HL-60 (cell line): ENCODE measurements around the gene MYBPH.

Source experiments
- DNase-seq, 2 experiments: peaks; one replicate each; pipeline ENCODE4 v3.0.0-alpha.2; 2010 to 2020; ENCODE audit warnings: low read depth in 1 of 2, low spot score in 1 of 2
- H3K27ac ChIP-seq: fragments of 250-450 bp; sonication (Bioruptor Pico); replicated peaks from 2 replicates; pipeline ENCODE4 v1.5.1; 2020; ENCODE audit warnings: mild to moderate bottlenecking, moderate library complexity
- H3K27me3 ChIP-seq: fragments of 250-450 bp; sonication (Bioruptor Pico); 2 replicates; pipeline ENCODE4 v1.5.1; 2021; ENCODE audit warnings: mild to moderate bottlenecking, moderate library complexity; ENCODE audit not compliant: insufficient read depth, poor library complexity, severe bottlenecking
- H3K4me3 ChIP-seq: replicated peaks from 2 replicates; pipeline ENCODE4 v1.5.1; 2011; ENCODE audit warnings: mild to moderate bottlenecking, control low read depth, low read length; ENCODE audit not compliant: insufficient read depth
- CTCF ChIP-seq: IDR thresholded peaks from one replicate; pipeline ENCODE4 v1.5.1; 2011; ENCODE audit warnings: low read length, control low read depth, inconsistent platforms; ENCODE audit not compliant: insufficient read depth
- GABPA ChIP-seq: IDR thresholded peaks from 2 replicates; pipeline ENCODE4 v1.6.1; 2012; ENCODE audit warnings: low read depth
- POLR2AphosphoS5 ChIP-seq: IDR thresholded peaks from 2 replicates; pipeline ENCODE4 v1.6.1; 2012; ENCODE audit warnings: low read depth
- REST ChIP-seq: IDR thresholded peaks from 2 replicates; pipeline ENCODE4 v1.6.1; 2012; ENCODE audit warnings: low read depth; ENCODE audit not compliant: insufficient replicate concordance
- SPI1 ChIP-seq: IDR thresholded peaks from 2 replicates; pipeline ENCODE4 v1.6.1; 2012; ENCODE audit warnings: low read depth, mild to moderate bottlenecking, borderline replicate concordance
- long read RNA-seq: library from polyadenylated mRNA; unstranded; transcript quantifications from one replicate; pipeline ENCODE4 v2.0.0, GENCODE V29; 2020

MYBPH gene
- long read RNA-seq = 0 reads

DNA sequence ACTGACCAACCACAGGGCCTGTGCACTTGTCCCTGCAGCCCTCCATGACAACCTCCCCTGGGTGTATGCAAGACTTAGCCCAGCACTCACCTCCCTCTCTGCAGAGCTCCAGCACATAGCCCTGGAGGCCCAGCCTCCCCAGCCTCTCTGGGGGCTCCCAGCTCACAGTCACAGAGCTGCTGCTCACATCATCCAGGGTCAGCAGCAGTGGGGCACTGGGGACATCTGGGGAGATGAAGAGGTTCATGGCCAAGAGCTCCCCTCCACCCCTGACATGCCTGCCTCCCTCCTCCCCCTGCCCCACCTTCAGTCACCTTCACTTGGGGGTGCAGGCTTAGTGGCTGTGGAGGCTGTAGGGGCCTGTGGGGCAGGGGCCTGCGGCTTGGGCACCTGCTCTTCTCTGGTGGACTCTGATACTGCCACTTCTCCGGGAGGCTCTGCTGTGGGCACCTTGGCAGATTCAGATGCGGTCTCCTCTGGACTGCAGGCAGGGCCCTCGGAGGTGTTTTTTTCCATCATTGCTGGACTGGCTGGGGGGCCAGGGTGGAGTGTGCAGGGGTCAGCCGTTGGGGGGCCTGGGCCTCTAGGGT lies at the start of gene MYBPH:
TSS of gene MYBPH (minus strand) at position 590 of the 590 bp plus-strand sequence. CDS start at position 519, 71 bp downstream.
- DNase-seq = no peak

GRCh38 chr1:203225071-203225470 lies 49.4 kb upstream of the MYBPH start:
- no peaks in the 10 kb centered on the region for H3K27me3 ChIP-seq
- DNase-seq = no peak

More for the DNA sequence above, at the start of gene MYBPH:
- peak within 1 kb of the TSS; percentile 30; the same call in 1 of the 2 replicates for H3K27ac ChIP-seq
- TF ChIP-seq POLR2AphosphoS5 (no peak), SPI1 (no peak), CTCF (no peak), REST (no peak), GABPA (no peak)
- H3K4me3 ChIP-seq = no peak within 1 kb of the TSS; the same call in 1 of the 2 replicates
- no peaks in the 10 kb centered on the region for H3K27me3 ChIP-seq

DNA sequence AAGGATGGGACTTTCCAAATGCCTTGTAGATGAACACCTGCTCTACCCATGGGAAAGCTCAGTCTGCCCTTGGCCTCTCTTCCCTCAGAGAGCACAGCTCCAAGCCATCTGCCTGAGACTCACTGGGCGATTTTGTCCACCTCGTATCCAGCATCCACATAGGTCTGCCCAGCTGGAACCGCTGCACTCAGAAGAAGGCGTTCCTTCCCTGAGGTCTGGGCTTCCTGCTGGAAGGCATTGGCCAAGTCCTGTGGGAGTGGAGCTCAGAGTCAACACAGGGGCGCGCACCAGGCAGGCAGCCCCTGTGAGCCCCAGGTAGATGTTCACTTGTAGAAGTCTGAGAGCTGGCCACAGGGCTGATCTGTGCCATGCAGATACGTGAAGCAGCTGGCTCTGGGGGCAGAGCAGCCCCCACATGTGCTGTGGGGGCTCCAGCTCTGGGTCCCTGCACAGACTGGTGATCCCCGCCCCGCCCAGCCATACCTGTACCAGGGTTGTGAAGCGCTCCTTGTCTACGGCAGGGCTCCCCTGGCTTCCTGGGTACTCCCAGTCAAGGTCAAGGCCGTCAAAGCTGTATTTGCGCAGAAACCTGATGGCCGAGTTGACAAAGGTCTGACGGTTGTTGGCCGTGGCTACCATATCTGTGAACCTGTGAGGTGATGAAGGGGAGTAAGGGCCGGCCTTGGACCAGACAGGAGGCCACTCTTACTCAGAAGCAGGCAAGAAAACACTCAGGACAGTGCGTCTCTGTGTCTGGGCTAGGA lies 47.6 kb upstream of the MYBPH start:
- Histone ChIP-seq H3K27me3 (no peaks in the 10 kb centered on the region), H3K27ac (no peak overlapping the region), H3K4me3 (no peak overlapping the region)
- TF ChIP-seq GABPA (no peak), REST (no peak), SPI1 (no peak)
- no peak for DNase-seq

More at GRCh38 chr1:203225071-203225470, 49.4 kb upstream of the MYBPH start:
- TF ChIP-seq POLR2AphosphoS5 (no peak), SPI1 (peak; percentile 77)
- H3K4me3 ChIP-seq = no peak overlapping the region
- H3K27ac ChIP-seq = no peak overlapping the region

- Histone ChIP-seq H3K4me3 (no peak overlapping the region), H3K27me3 (no peaks in the 10 kb centered on the region), H3K27ac (no peak overlapping the region)
- TF ChIP-seq POLR2AphosphoS5 = no peak
- TF ChIP-seq CTCF = no peak
- TF ChIP-seq REST = peak; percentile 93
- no peak for DNase-seq
Measured at GRCh38 chr1:203219934-203220333, 44.3 kb upstream of the MYBPH start.
